HEK293T (cell line): ENCODE results near the gene ZBTB20.

Source experiments
- BHLHE40 ChIP-seq: fragments of 450-650 bp; IDR thresholded peaks from 2 replicates; pipeline ENCODE4 v1.6.1; 2016; ENCODE audit warnings: mild to moderate bottlenecking, moderate library complexity, borderline replicate concordance
- CTBP1 ChIP-seq: fragments of 450-650 bp; IDR thresholded peaks from 2 replicates; pipeline ENCODE4 v1.6.1; 2016; ENCODE audit warnings: borderline replicate concordance
- FOXK2 ChIP-seq: fragments of 450-650 bp; IDR thresholded peaks from 2 replicates; pipeline ENCODE4 v1.6.1; 2016; ENCODE audit warnings: mild to moderate bottlenecking
- FOXM1 ChIP-seq: fragments of 450-650 bp; IDR thresholded peaks from 2 replicates; pipeline ENCODE4 v1.6.1; 2017; ENCODE audit warnings: mild to moderate bottlenecking, borderline replicate concordance
- SP1 ChIP-seq: fragments of 450-650 bp; IDR thresholded peaks from 2 replicates; pipeline ENCODE4 v1.6.1; 2017
- TARDBP ChIP-seq: fragments of 450-650 bp; IDR thresholded peaks from 2 replicates; pipeline ENCODE4 v1.6.1; 2016
- ZNF384 ChIP-seq: fragments of 450-650 bp; IDR thresholded peaks from 2 replicates; pipeline ENCODE4 v1.6.1; 2016

DNA sequence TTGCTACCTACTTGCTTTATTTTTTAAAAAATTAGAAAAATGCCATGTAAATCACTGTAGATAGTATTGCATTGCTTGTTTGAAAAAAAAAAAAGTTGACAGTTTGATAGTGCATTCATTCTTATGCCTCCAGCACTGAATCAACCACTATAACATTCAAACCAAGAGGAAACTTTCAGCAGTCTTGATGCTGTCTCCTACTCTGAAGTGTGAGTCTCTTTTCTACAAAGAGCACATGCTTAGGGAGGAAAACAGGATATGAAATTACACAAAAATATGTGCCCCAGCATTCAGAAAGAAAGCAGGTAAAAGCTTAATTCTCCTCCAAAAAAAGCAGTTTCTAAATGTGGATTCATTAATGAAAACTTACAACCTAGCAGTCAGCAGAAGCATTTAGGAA is 78.3 kb downstream of the ZBTB20 start:
- TF ChIP-seq CTBP1, result no peak
- no peak for TF ChIP-seq FOXM1
- TF ChIP-seq SP1, result no peak
- TF ChIP-seq BHLHE40, result no peak
- no peak for TF ChIP-seq TARDBP
- TF ChIP-seq FOXK2, result no peak
- TF ChIP-seq ZNF384, result no peak
